AG04450 (cell line): ENCODE results near the gene ZNF280A. TPM values are rescaled to one million over a fixed set of nuclear protein-coding genes. Genes with fewer than 3 reads are reported as not detected.

Experiments
- CTCF ChIA-PET: fragments of 300-600, 350-600 bp; formaldehyde crosslinking; extraction: SDS; loops from one replicate; lab custom pipeline; 2022; ENCODE audit warnings: antibody characterized with exemption, inconsistent platforms; lab: Charles Lee
- POLR2A ChIA-PET: fragments of 350-600 bp; formaldehyde crosslinking; extraction: SDS; loops from one replicate; lab custom pipeline; 2021; ENCODE audit warnings: antibody characterized with exemption, inconsistent platforms; lab: Yijun Ruan, JAX
- DNase-seq: peaks from one replicate; pipeline ENCODE4 v3.0.0-alpha.2; 2011; ENCODE audit warnings: low read depth, low spot score
- H3K27ac ChIP-seq: one replicate; pipeline ENCODE4 v1.5.1; 2012; ENCODE audit warnings: low read depth, low read length, control low read depth
- H3K27me3 ChIP-seq: one replicate; pipeline ENCODE4 v1.6.0; 2012; ENCODE audit warnings: low read length; ENCODE audit not compliant: control insufficient read depth, insufficient read depth
- H3K4me3 ChIP-seq: 2 replicates; pipeline ENCODE4 v1.5.1; 2011; ENCODE audit warnings: mild to moderate bottlenecking, low read depth, low read length, control low read depth
- H3K9me3 ChIP-seq: 2 replicates; pipeline ENCODE4 v1.5.1; 2012; ENCODE audit warnings: low read length; ENCODE audit not compliant: control insufficient read depth, insufficient read depth
- polyA plus RNA-seq: library from polyadenylated mRNA; depleted of rRNA; stranded (reverse); fragments of >200 nt; gene quantifications from 2 replicates; pipeline ENCODE4 v1.2.3, GENCODE V29; 2011
- TF ChIP-seq, protein P1 (sequence below): IDR thresholded peaks from 2 replicates; pipeline ENCODE4 v1.5.1; 2011; ENCODE audit warnings: low read depth, low read length, control low read depth, inconsistent platforms

The ZNF280A gene
- polyA plus RNA-seq, 1 experiment = not detected

DNA sequence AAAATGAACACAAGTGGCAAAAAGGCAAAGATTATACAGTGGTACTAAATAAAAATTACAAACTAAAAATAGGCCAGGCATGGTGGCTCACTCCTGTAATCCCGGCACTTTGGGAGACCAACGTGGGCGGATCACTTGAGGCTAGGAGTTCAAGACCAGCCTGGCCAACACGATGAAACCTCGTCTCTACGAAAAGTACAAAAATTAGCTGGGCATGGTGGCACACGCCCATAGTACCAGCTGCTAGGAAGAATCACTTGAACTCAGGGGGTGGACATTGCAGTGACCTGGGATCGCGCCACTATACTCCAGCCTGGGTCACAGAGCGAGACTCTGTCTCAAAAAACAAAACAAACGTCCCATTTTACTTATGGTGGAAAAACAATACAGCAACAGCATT, 36.0 kb downstream of the ZNF280A start:
- Histone ChIP-seq H3K27me3 (no peaks in the 10 kb centered on the region), H3K9me3 (no peaks in the 10 kb centered on the region), H3K27ac (no peak overlapping the region), H3K4me3 (no peak overlapping the region)
- ChIA-PET CTCF (interaction anchor here (0.7 to 2.8 kb wide), 4 partner anchors 19 to 177 kb away, joined by 3 to 12 read pairs (median 8); no protein-coding TSS in a partner anchor), POLR2A (no interaction called here)
- no peak for DNase-seq
- TF ChIP-seq, protein P1, sequence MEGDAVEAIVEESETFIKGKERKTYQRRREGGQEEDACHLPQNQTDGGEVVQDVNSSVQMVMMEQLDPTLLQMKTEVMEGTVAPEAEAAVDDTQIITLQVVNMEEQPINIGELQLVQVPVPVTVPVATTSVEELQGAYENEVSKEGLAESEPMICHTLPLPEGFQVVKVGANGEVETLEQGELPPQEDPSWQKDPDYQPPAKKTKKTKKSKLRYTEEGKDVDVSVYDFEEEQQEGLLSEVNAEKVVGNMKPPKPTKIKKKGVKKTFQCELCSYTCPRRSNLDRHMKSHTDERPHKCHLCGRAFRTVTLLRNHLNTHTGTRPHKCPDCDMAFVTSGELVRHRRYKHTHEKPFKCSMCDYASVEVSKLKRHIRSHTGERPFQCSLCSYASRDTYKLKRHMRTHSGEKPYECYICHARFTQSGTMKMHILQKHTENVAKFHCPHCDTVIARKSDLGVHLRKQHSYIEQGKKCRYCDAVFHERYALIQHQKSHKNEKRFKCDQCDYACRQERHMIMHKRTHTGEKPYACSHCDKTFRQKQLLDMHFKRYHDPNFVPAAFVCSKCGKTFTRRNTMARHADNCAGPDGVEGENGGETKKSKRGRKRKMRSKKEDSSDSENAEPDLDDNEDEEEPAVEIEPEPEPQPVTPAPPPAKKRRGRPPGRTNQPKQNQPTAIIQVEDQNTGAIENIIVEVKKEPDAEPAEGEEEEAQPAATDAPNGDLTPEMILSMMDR = no peak

GRCh38 chr22:22480940-22481339, 39.1 kb downstream of the ZNF280A start:
- no peak overlapping the region for H3K27ac ChIP-seq
- no peak for DNase-seq
- no peaks in the 10 kb centered on the region for H3K27me3 ChIP-seq
- TF ChIP-seq, protein P1 = no peak
- H3K9me3 ChIP-seq = no peaks in the 10 kb centered on the region
- POLR2A ChIA-PET = no interaction called here
- H3K4me3 ChIP-seq = no peak overlapping the region
- CTCF ChIA-PET = interaction anchor here (1.3 to 2.8 kb wide), 2 partner anchors 16 to 28 kb away, joined by 5 to 12 read pairs; partner anchors contain the start of gene ZNF280B

GRCh38 chr22:22479999-22480532, 40.0 kb downstream of the ZNF280A start:
- Histone ChIP-seq H3K27me3 (no peaks in the 10 kb centered on the region), H3K27ac (no peak overlapping the region), H3K4me3 (no peak overlapping the region), H3K9me3 (no peaks in the 10 kb centered on the region)
- CTCF ChIA-PET = interaction anchor here (1.3 kb wide), 1 partner anchor 29 kb away, joined by 5 read pairs; the partner anchor contains the start of gene ZNF280B
- TF ChIP-seq, protein P1 = no peak
- DNase-seq = no peak
- POLR2A ChIA-PET = no interaction called here

GRCh38 chr22:22479116-22479515, 41.0 kb downstream of the ZNF280A start:
- Histone ChIP-seq H3K27ac (no peak overlapping the region), H3K4me3 (no peak overlapping the region), H3K27me3 (no peaks in the 10 kb centered on the region), H3K9me3 (no peaks in the 10 kb centered on the region)
- no peak for DNase-seq
- TF ChIP-seq, protein P1 = no peak
- ChIA-PET CTCF (interaction anchor here (1.2 to 1.9 kb wide), 2 partner anchors 15 to 97 kb away, joined by 4 to 8 read pairs; no protein-coding TSS in a partner anchor), POLR2A (no interaction called here)

- ChIA-PET CTCF (interaction anchor here (1.2 to 1.9 kb wide), 2 partner anchors 15 to 98 kb away, joined by 4 to 8 read pairs; no protein-coding TSS in a partner anchor), POLR2A (no interaction called here)
- H3K9me3 ChIP-seq = no peaks in the 10 kb centered on the region
- no peaks in the 10 kb centered on the region for H3K27me3 ChIP-seq
- H3K27ac ChIP-seq = no peak overlapping the region
- no peak overlapping the region for H3K4me3 ChIP-seq
- DNase-seq = no peak
- TF ChIP-seq, protein P1 = no peak
These were observed 41.6 kb downstream of the ZNF280A start for GRCh38 chr22:22478470-22478869.
